Epidermal melanocyte (primary cell): ENCODE results near the gene PTPRJ.
"Not testable (repeated sequence)": the region's sequence is repeated elsewhere in the genome, so short reads cannot be mapped to it uniquely, and the experiment has no call there.

Experiments
- DNase-seq: peaks from one replicate; pipeline ENCODE4 v3.0.0; 2011; ENCODE audit warnings: low spot score; ENCODE audit not compliant: insufficient read length

The PTPRJ gene

GRCh38 chr11:48111891-48112290, 131.5 kb downstream of the PTPRJ start:
- DNase-seq: no peak

- no peak for DNase-seq
Measured at GRCh38 chr11:48114740-48115139, 134.4 kb downstream of the PTPRJ start.

- DNase-seq: no peak
Measured at GRCh38 chr11:48116437-48117228, 136.3 kb downstream of the PTPRJ start.

- no peak for DNase-seq
Measured at GRCh38 chr11:48122246-48122645, 141.9 kb downstream of the PTPRJ start.

- no peak for DNase-seq
Measured at GRCh38 chr11:48122656-48123055, 142.3 kb downstream of the PTPRJ start.

- DNase-seq: no peak
Measured at GRCh38 chr11:48123254-48123875, 143.0 kb downstream of the PTPRJ start.

- no peak for DNase-seq
Measured at GRCh38 chr11:48123934-48124755, 143.8 kb downstream of the PTPRJ start.

GRCh38 chr11:48124880-48125279, 144.5 kb downstream of the PTPRJ start:
- no peak for DNase-seq

- DNase-seq: no peak
Measured at GRCh38 chr11:48125866-48126265, 145.5 kb downstream of the PTPRJ start.

- no peak for DNase-seq
Measured at GRCh38 chr11:48127521-48128183, 147.3 kb downstream of the PTPRJ start.

GRCh38 chr11:48129697-48130395, 149.5 kb downstream of the PTPRJ start:
- no peak for DNase-seq

- no peak for DNase-seq
Measured at GRCh38 chr11:48134221-48134922, 154.0 kb downstream of the PTPRJ start.

- no peak for DNase-seq
Measured at GRCh38 chr11:48138222-48138621, 157.9 kb downstream of the PTPRJ start.

- DNase-seq: not testable (repeated sequence)
Measured at GRCh38 chr11:48139896-48140295, 159.5 kb downstream of the PTPRJ start.

- no peak for DNase-seq
Measured at GRCh38 chr11:48141475-48142122, 161.2 kb downstream of the PTPRJ start.

GRCh38 chr11:48142889-48143288, 162.5 kb downstream of the PTPRJ start:
- no peak for DNase-seq

GRCh38 chr11:48148749-48149148, 168.4 kb downstream of the PTPRJ start:
- DNase-seq: no peak

GRCh38 chr11:48150213-48150612, 169.9 kb downstream of the PTPRJ start:
- no peak for DNase-seq

GRCh38 chr11:48154151-48154550, 173.8 kb downstream of the PTPRJ start:
- DNase-seq: no peak
